ENCODE measurements around the gene ULK1. TPM values are rescaled to one million over a fixed set of nuclear protein-coding genes. Genes with fewer than 3 reads are reported as not detected.

The ULK1 gene
- total RNA-seq, 3 donors from 2014 or later, result 16.3 to 17.9 (median 16.7) TPM

GRCh38 chr12:131905081-131905629 is 10.7 kb downstream of the ULK1 start:
- Mint-ChIP-seq H3K36me3 (ENCODE audit: insufficient read depth) (peaks cover 2% of the 10 kb centered on the region), H3K27me3 (ENCODE audit: low read depth) (no peaks in the 10 kb centered on the region), H3K4me3 (no peak overlapping the region), H3K4me1 (ENCODE audit: low read depth) (peaks cover 14% of the 10 kb centered on the region), H3K9me3 (no peaks in the 10 kb centered on the region)
- ATAC-seq, result no peak
- DNase-seq, result no peak

GRCh38 chr12:131905630-131906091 is 11.2 kb downstream of the ULK1 start:
- Mint-ChIP-seq H3K9me3 (no peaks in the 10 kb centered on the region), H3K36me3 (ENCODE audit: insufficient read depth) (peaks cover 2% of the 10 kb centered on the region), H3K4me1 (ENCODE audit: low read depth) (peaks cover 12% of the 10 kb centered on the region), H3K4me3 (no peak overlapping the region), H3K27me3 (ENCODE audit: low read depth) (no peaks in the 10 kb centered on the region)
- ATAC-seq (peak in 1 of 2 donors; percentile 8), DNase-seq (no peak)

- DNase-seq, result no peak
- Mint-ChIP-seq H3K36me3 (ENCODE audit: insufficient read depth) (peaks cover 2% of the 10 kb centered on the region), H3K4me1 (ENCODE audit: low read depth) (peaks cover 10% of the 10 kb centered on the region), H3K9me3 (no peaks in the 10 kb centered on the region), H3K27me3 (ENCODE audit: low read depth) (no peaks in the 10 kb centered on the region), H3K4me3 (no peak overlapping the region)
- ATAC-seq, result no peak
Measured at GRCh38 chr12:131907379-131908091, 13.1 kb downstream of the ULK1 start.

- H3K36me3 Mint-ChIP-seq (ENCODE audit: insufficient read depth), result peaks cover 2% of the 10 kb centered on the region
- no peak overlapping the region for H3K4me3 Mint-ChIP-seq
- H3K27me3 Mint-ChIP-seq (ENCODE audit: low read depth), result no peaks in the 10 kb centered on the region
- H3K9me3 Mint-ChIP-seq, result no peaks in the 10 kb centered on the region
- ATAC-seq (no peak), DNase-seq (no peak)
- peaks cover 8% of the 10 kb centered on the region for H3K4me1 Mint-ChIP-seq (ENCODE audit: low read depth)
Measured at GRCh38 chr12:131908092-131909080, 14.0 kb downstream of the ULK1 start.

- no peaks in the 10 kb centered on the region for H3K27me3 Mint-ChIP-seq (ENCODE audit: low read depth)
- no peak for DNase-seq
- ATAC-seq, result no peak
- no peaks in the 10 kb centered on the region for H3K9me3 Mint-ChIP-seq
- H3K36me3 Mint-ChIP-seq (ENCODE audit: insufficient read depth), result peaks cover 2% of the 10 kb centered on the region
- H3K4me3 Mint-ChIP-seq, result no peak overlapping the region
- peaks cover 5% of the 10 kb centered on the region for H3K4me1 Mint-ChIP-seq (ENCODE audit: low read depth)
Measured at GRCh38 chr12:131909081-131909751, 14.8 kb downstream of the ULK1 start.

GRCh38 chr12:131909752-131910219 is 15.4 kb downstream of the ULK1 start:
- Mint-ChIP-seq H3K9me3 (no peaks in the 10 kb centered on the region), H3K36me3 (ENCODE audit: insufficient read depth) (peaks cover 2% of the 10 kb centered on the region), H3K4me3 (no peak overlapping the region), H3K27me3 (ENCODE audit: low read depth) (no peaks in the 10 kb centered on the region), H3K4me1 (ENCODE audit: low read depth) (peaks cover 5% of the 10 kb centered on the region)
- ATAC-seq (no peak), DNase-seq (no peak)

GRCh38 chr12:131910302-131911027 is 16.0 kb downstream of the ULK1 start:
- no peak for DNase-seq
- Mint-ChIP-seq H3K27me3 (ENCODE audit: low read depth) (no peaks in the 10 kb centered on the region), H3K4me1 (ENCODE audit: low read depth) (peaks cover 3% of the 10 kb centered on the region), H3K4me3 (no peak overlapping the region), H3K36me3 (ENCODE audit: insufficient read depth) (peaks cover 2% of the 10 kb centered on the region), H3K9me3 (no peaks in the 10 kb centered on the region)
- no peak for ATAC-seq

GRCh38 chr12:131911028-131911650 is 16.7 kb downstream of the ULK1 start:
- ATAC-seq (no peak), DNase-seq (no peak)
- Mint-ChIP-seq H3K36me3 (ENCODE audit: insufficient read depth) (peaks cover 2% of the 10 kb centered on the region), H3K27me3 (ENCODE audit: low read depth) (no peaks in the 10 kb centered on the region), H3K4me1 (ENCODE audit: low read depth) (no peaks in the 10 kb centered on the region), H3K9me3 (no peaks in the 10 kb centered on the region), H3K4me3 (no peak overlapping the region)

- H3K4me1 Mint-ChIP-seq (ENCODE audit: low read depth), result no peaks in the 10 kb centered on the region
- ATAC-seq (no peak), DNase-seq (no peak)
- no peaks in the 10 kb centered on the region for H3K27me3 Mint-ChIP-seq (ENCODE audit: low read depth)
- H3K4me3 Mint-ChIP-seq, result no peak overlapping the region
- no peaks in the 10 kb centered on the region for H3K9me3 Mint-ChIP-seq
- H3K36me3 Mint-ChIP-seq (ENCODE audit: insufficient read depth), result peaks cover 2% of the 10 kb centered on the region
Measured at GRCh38 chr12:131911851-131912477, 17.5 kb downstream of the ULK1 start.

GRCh38 chr12:131912518-131913274 is 18.3 kb downstream of the ULK1 start:
- H3K36me3 Mint-ChIP-seq (ENCODE audit: insufficient read depth), result peaks cover 2% of the 10 kb centered on the region
- no peaks in the 10 kb centered on the region for H3K4me1 Mint-ChIP-seq (ENCODE audit: low read depth)
- no peaks in the 10 kb centered on the region for H3K27me3 Mint-ChIP-seq (ENCODE audit: low read depth)
- H3K4me3 Mint-ChIP-seq, result no peak overlapping the region
- H3K9me3 Mint-ChIP-seq, result no peaks in the 10 kb centered on the region
- ATAC-seq (no peak), DNase-seq (no peak)

GRCh38 chr12:131913666-131914065 is 19.2 kb downstream of the ULK1 start:
- no peak for DNase-seq
- H3K27me3 Mint-ChIP-seq (ENCODE audit: low read depth), result no peaks in the 10 kb centered on the region
- H3K36me3 Mint-ChIP-seq (ENCODE audit: insufficient read depth), result peaks cover 2% of the 10 kb centered on the region
- H3K4me3 Mint-ChIP-seq, result no peak overlapping the region
- no peaks in the 10 kb centered on the region for H3K9me3 Mint-ChIP-seq
- H3K4me1 Mint-ChIP-seq (ENCODE audit: low read depth), result no peaks in the 10 kb centered on the region
- ATAC-seq, result no peak

GRCh38 chr12:131914179-131914702 is 19.8 kb downstream of the ULK1 start:
- H3K27me3 Mint-ChIP-seq (ENCODE audit: low read depth), result no peaks in the 10 kb centered on the region
- no peaks in the 10 kb centered on the region for H3K36me3 Mint-ChIP-seq (ENCODE audit: insufficient read depth)
- H3K9me3 Mint-ChIP-seq, result no peaks in the 10 kb centered on the region
- DNase-seq (no peak), ATAC-seq (no peak)
- no peaks in the 10 kb centered on the region for H3K4me1 Mint-ChIP-seq (ENCODE audit: low read depth)
- H3K4me3 Mint-ChIP-seq, result no peak overlapping the region

All from activated T-cell treated with anti-CD3 and anti-CD28 coated beads, Interleukin-2, amount 50 U/mL, for 4 hours (primary cell).